Measurements from ENCODE around the gene RNF14. TPM values are rescaled to one million over a fixed set of nuclear protein-coding genes. Genes with fewer than 3 reads are reported as not detected.

The RNF14 gene
- total and polyA plus RNA-seq, 2 of the 8 experiments (the other 6 are each of a cell fraction or from before 2014, with no cell fraction given): 4.7 to 20.2 TPM

DNA sequence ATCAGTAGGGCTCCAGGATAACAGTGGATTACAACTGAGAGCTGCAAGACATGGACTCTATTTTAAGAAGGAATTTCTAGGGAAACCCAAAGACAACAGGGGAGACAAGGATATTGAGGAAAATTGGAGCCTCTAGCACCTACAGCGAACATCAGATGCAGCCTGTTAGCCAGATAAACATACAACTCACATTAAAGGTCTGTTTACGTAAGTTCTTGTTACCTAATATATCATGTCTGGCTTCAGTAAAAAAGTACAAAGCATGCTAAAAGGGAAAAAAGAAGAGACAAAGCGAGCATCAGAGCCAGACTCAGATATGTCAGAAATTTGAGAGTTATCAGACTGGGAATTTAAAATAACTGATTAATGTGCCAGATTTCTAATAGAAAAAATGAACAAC lies 26.8 kb downstream of the RNF14 start:
- H3K14ac ChIP-seq (ENCODE audit: insufficient read length): no peak overlapping the region
- no peak overlapping the region for H3K4me3 ChIP-seq (ENCODE audit: extremely low read depth in 1 of 4, insufficient read depth in 2 of 4, low read depth in 3 of 4, low read length in 4 of 4)
- no peak overlapping the region for H2BK20ac ChIP-seq (ENCODE audit: low read length)
- no peak overlapping the region for H4K8ac ChIP-seq (ENCODE audit: extremely low read depth, insufficient read depth, low read length)
- H4K20me1 ChIP-seq (replicated peaks in 1 of 2; ENCODE audit: control insufficient read depth in 1 of 2, insufficient read depth in 2 of 2, low read length in 2 of 2): no peaks in the 10 kb centered on the region
- ChIA-PET POLR2A (ENCODE audit: partially characterized antibody) (no interaction called here), CTCF (ENCODE audit: partially characterized antibody) (interaction anchor here (0.7 to 8.6 kb wide), 5 partner anchors 16 to 152 kb away, joined by 3 to 113 read pairs (median 4); no protein-coding TSS in a partner anchor)
- H3K79me1 ChIP-seq (ENCODE audit: low read depth, low read length): no peaks in the 10 kb centered on the region
- no peak for TF ChIP-seq EGR1 (IDR thresholded peaks at IDR 0.05; ENCODE audit: borderline replicate concordance, low read depth, low read length)
- TF ChIP-seq PHF8 (conservative IDR thresholded peaks at IDR 0.05; ENCODE audit: low read depth, low read length): no peak
- TF ChIP-seq GABPA (IDR thresholded peaks at IDR 0.05; ENCODE audit: borderline replicate concordance, insufficient read depth, low read length): no peak
- no peak for TF ChIP-seq JUN (IDR thresholded peaks at IDR 0.05; ENCODE audit: low read depth, low read length)
- TF ChIP-seq SRF (IDR thresholded peaks at IDR 0.05; ENCODE audit: low read depth, low read length): no peak
- no peak for TF ChIP-seq ASH2L (IDR thresholded peaks at IDR 0.05; ENCODE audit: low read length)
- TF ChIP-seq SUZ12 (IDR thresholded peaks at IDR 0.05; ENCODE audit: low read length): no peak
- no peak for TF ChIP-seq FOSL1 (IDR thresholded peaks at IDR 0.05; ENCODE audit: insufficient read depth, low read depth, low read length)
- TF ChIP-seq, protein P1, sequence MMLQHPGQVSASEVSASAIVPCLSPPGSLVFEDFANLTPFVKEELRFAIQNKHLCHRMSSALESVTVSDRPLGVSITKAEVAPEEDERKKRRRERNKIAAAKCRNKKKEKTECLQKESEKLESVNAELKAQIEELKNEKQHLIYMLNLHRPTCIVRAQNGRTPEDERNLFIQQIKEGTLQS (IDR thresholded peaks at IDR 0.05; ENCODE audit: insufficient read depth, low read depth, low read length): no peak
- TF ChIP-seq GTF2F1 (IDR thresholded peaks at IDR 0.05; ENCODE audit: borderline replicate concordance, low read depth, low read length): no peak
- TF ChIP-seq CBX5 (IDR thresholded peaks at IDR 0.05; ENCODE audit: low read depth, low read length): no peak
- no peak overlapping the region for H4K91ac ChIP-seq (replicated peaks; ENCODE audit: insufficient read length, low read length)
- H4K5ac ChIP-seq (ENCODE audit: insufficient read length, low read depth, low read length): no peak overlapping the region
- no peaks in the 10 kb centered on the region for H3K4me1 ChIP-seq (replicated peaks in 1 of 4; ENCODE audit: control insufficient read depth in 3 of 4, insufficient read depth in 4 of 4, low read length in 3 of 4)
- 93% methylated on average over 3 of the region's 3 CpGs; no CpG with 5 or more reads in 1 of the 2 experiments for WGBS, 2 experiments (ENCODE audit: extremely low coverage in 1 of 2, insufficient coverage in 1 of 2, insufficient read length in 1 of 2, insufficient replicate concordance in 2 of 2, low coverage in 1 of 2, low lambda C conversion rate in 2 of 2, missing lambda C conversion rate in 1 of 2)
- no peaks in the 10 kb centered on the region for H3K9me3 ChIP-seq (ENCODE audit: insufficient read depth in 2 of 2, low read depth in 1 of 2, low read length in 1 of 2)
- H2BK12ac ChIP-seq (ENCODE audit: low read depth, low read length): no peak overlapping the region
- H2BK15ac ChIP-seq (ENCODE audit: low read length): no peak overlapping the region
- H3K4me2 ChIP-seq (ENCODE audit: insufficient read depth in 1 of 2, low read depth in 2 of 2, low read length in 2 of 2): no peak overlapping the region
- H3K18ac ChIP-seq (ENCODE audit: extremely low read depth, low read length): no peak overlapping the region
- no peak overlapping the region for H3K9ac ChIP-seq (replicated peaks in 1 of 4; ENCODE audit: extremely low read depth in 1 of 4, low read depth in 3 of 4, low read length in 3 of 4)
- no peak overlapping the region for H2BK120ac ChIP-seq (replicated peaks; ENCODE audit: low read depth, low read length)
- no peak overlapping the region for H2AK5ac ChIP-seq (ENCODE audit: low read depth, low read length)
- H2BK5ac ChIP-seq (ENCODE audit: low read depth, low read length): no peak overlapping the region
- no peaks in the 10 kb centered on the region for H3K23me2 ChIP-seq (ENCODE audit: low read depth, low read length)
- 0 out of 4 replicates have a peak, but pooled peaks cover 0 to 3% of the 10 kb centered on the region in 2 experiments for H3K79me2 ChIP-seq (ENCODE audit: control insufficient read depth in 1 of 2, insufficient read depth in 2 of 2, low read length in 2 of 2)
- H2AFZ ChIP-seq (ENCODE audit: low read length): no peak overlapping the region
- H3K56ac ChIP-seq (replicated peaks; ENCODE audit: insufficient read length, low read depth, low read length): no peak overlapping the region
- H3K23ac ChIP-seq (ENCODE audit: insufficient read length): no peak overlapping the region
- no peak for DNase-seq (ENCODE audit: low read depth in 1 of 2, low spot score in 2 of 2)
- H3K27ac ChIP-seq (ENCODE audit: low read depth, low read length): no peak overlapping the region
- peaks cover 0 to 9% (median 5%) of the 10 kb centered on the region in 4 experiments; a peak in 5 of 8 replicates for H3K36me3 ChIP-seq (ENCODE audit: control insufficient read depth in 2 of 4, insufficient read depth in 4 of 4, low read length in 3 of 4)
- no peak for FAIRE-seq
- no peaks in the 10 kb centered on the region for H3K27me3 ChIP-seq (replicated peaks in 1 of 4; ENCODE audit: control insufficient read depth in 3 of 4, extremely low read depth in 1 of 4, insufficient read depth in 3 of 4, low read length in 3 of 4)
- no peak overlapping the region for H3K4ac ChIP-seq (replicated peaks; ENCODE audit: insufficient read length, low read depth, low read length)

All from H1 (cell line).